Mucosa of rectum (tissue), 2 donors: ENCODE measurements around the gene TM4SF4.

Source experiments
- H3K27ac ChIP-seq, 2 donors: one replicate each; pipeline ENCODE4 v1.7.0; 2013; ENCODE audit warnings: inconsistent platforms in 2 of 2, low read depth in 2 of 2, low read length in 2 of 2
- H3K27me3 ChIP-seq, 2 donors: one replicate each; pipeline ENCODE4 v1.7.0; 2013; ENCODE audit warnings: low read length in 2 of 2; ENCODE audit not compliant: control insufficient read depth in 2 of 2, insufficient read depth in 2 of 2
- H3K36me3 ChIP-seq, 2 donors: one replicate each; pipeline ENCODE4 v1.7.0; 2013; ENCODE audit warnings: low read length in 2 of 2; ENCODE audit not compliant: control insufficient read depth in 2 of 2, insufficient read depth in 2 of 2
- H3K4me1 ChIP-seq, 2 donors: one replicate each; pipeline ENCODE4 v1.7.0; 2013; ENCODE audit warnings: low read length in 2 of 2, mild to moderate bottlenecking in 1 of 2; ENCODE audit not compliant: control insufficient read depth in 2 of 2, insufficient read depth in 2 of 2
- H3K4me3 ChIP-seq, 2 donors: one replicate each; pipeline ENCODE4 v1.7.0; 2013; ENCODE audit warnings: low read length in 2 of 2
- H3K9ac ChIP-seq, 2 donors: one replicate each; pipeline ENCODE4 v1.7.0; 2013; ENCODE audit warnings: low read length in 2 of 2, low read depth in 1 of 2, mild to moderate bottlenecking in 1 of 2
- H3K9me3 ChIP-seq, 2 donors: one replicate each; pipeline ENCODE4 v1.7.0; 2013; ENCODE audit warnings: low read length in 2 of 2; ENCODE audit not compliant: control insufficient read depth in 2 of 2
- donor health status: healthy.
- donor health status: Normal muscosa, but diverticular disease.

The TM4SF4 gene

GRCh38 chr3:149480326-149481017, 6.0 kb downstream of the TM4SF4 start:
- H3K9ac ChIP-seq: no peak overlapping the region

GRCh38 chr3:149481056-149481455, 6.6 kb downstream of the TM4SF4 start:
- H3K36me3 ChIP-seq: no peaks in the 10 kb centered on the region
- H3K27me3 ChIP-seq: no peaks in the 10 kb centered on the region
- H3K4me3 ChIP-seq: no peak overlapping the region
- no peak overlapping the region for H3K9ac ChIP-seq
- H3K4me1 ChIP-seq: no peaks in the 10 kb centered on the region
- no peaks in the 10 kb centered on the region for H3K9me3 ChIP-seq
- H3K27ac ChIP-seq: no peak overlapping the region

More at GRCh38 chr3:149480326-149481017, 6.0 kb downstream of the TM4SF4 start:
- H3K9me3 ChIP-seq: no peaks in the 10 kb centered on the region
- H3K27ac ChIP-seq: no peak overlapping the region
- H3K4me3 ChIP-seq: no peak overlapping the region
- H3K36me3 ChIP-seq: no peaks in the 10 kb centered on the region
- H3K27me3 ChIP-seq: no peaks in the 10 kb centered on the region
- H3K4me1 ChIP-seq: no peaks in the 10 kb centered on the region

- Histone ChIP-seq H3K9me3 (no peaks in the 10 kb centered on the region), H3K27me3 (no peaks in the 10 kb centered on the region), H3K4me1 (no peaks in the 10 kb centered on the region), H3K36me3 (no peaks in the 10 kb centered on the region), H3K4me3 (no peak overlapping the region), H3K9ac (no peak overlapping the region), H3K27ac (no peak overlapping the region)
These were observed 7.0 kb downstream of the TM4SF4 start for GRCh38 chr3:149481491-149481890.

DNA sequence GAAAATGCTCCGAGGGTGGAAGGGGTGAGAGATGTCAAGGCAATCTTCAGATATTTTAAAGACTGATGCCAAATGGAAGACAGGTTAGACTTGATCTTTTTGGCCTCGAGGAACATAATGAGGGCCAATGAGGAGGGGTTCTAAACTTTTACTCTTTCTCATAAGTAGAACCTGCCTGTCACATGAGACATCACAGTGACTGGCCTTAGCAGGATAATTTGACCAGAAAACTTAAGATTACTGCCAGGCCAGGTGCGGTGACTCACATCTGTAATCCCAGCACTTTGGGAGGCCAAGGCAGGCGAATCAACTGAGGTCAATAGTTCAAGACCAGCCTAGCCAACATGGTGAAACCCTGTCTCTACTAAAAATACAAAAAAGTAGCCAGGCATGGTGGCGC, 12.2 kb downstream of the TM4SF4 start:
- H3K36me3 ChIP-seq: no peaks in the 10 kb centered on the region
- H3K27me3 ChIP-seq: peaks cover 0 to 2% of the 10 kb centered on the region in 2 donors
- no peak overlapping the region for H3K4me3 ChIP-seq
- H3K4me1 ChIP-seq: no peaks in the 10 kb centered on the region
- no peak overlapping the region for H3K27ac ChIP-seq
- H3K9ac ChIP-seq: no peak overlapping the region
- no peaks in the 10 kb centered on the region for H3K9me3 ChIP-seq

DNA sequence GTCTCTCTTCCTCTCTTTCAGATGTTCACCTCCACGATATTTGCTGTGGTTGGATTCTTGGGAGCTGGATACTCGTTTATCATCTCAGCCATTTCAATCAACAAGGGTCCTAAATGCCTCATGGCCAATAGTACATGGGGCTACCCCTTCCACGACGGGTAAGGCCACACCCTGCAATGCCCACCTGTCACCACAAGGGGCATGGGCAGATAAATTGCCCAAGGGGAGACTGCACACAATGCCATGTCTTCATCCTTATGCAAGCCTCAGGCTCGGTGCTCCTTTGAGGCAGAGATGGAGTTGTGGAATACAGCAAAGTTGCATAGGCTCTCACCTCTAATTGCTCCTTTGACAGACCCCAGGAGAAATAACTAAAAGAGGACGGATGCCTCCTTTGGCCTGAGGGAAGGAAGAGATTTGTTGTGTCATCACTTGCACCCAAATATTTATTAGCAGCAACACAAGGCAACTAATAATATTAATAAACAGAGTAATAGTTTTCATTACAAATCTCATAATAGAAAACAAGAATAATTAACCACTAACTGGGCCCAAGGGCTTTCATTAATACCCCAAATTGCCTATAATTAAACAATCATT, 13.2 kb downstream of the TM4SF4 start:
- peaks cover 0 to 3% of the 10 kb centered on the region in 2 donors for H3K27me3 ChIP-seq
- H3K27ac ChIP-seq: no peak overlapping the region
- H3K4me3 ChIP-seq: no peak overlapping the region
- H3K9me3 ChIP-seq: no peaks in the 10 kb centered on the region
- no peaks in the 10 kb centered on the region for H3K4me1 ChIP-seq
- no peaks in the 10 kb centered on the region for H3K36me3 ChIP-seq
- no peak overlapping the region for H3K9ac ChIP-seq

DNA sequence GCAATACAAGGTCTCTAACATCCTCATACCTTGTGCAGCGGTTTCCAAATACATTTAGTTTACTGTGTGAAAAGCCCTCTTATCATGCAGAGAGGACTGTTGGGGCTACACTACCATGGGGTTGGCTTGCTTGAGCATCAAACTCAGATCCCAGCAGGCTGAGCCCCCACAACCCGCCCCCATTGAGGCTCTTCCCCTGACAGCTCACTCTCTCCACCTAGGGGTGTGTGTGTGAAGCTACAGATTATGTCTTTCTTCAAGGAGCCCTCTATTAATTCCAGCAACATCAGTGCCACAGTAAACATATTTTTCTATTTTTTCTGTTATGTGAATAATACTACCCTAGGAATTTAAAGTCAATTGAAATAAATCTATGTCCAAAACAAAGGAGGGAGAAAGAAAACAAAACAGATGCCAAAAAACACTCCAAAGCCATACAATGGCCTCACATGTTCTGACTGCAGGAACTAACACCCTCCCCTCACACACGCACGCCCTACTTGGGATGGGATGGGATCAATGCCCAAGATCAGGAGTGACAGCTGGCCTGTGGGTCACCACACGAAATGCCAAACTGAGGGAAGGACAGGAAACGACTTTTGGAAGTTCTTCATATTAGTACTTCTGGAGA, 14.7 kb downstream of the TM4SF4 start:
- no peak overlapping the region for H3K9ac ChIP-seq
- H3K4me3 ChIP-seq: no peak overlapping the region
- H3K4me1 ChIP-seq: no peaks in the 10 kb centered on the region
- H3K9me3 ChIP-seq: no peaks in the 10 kb centered on the region
- H3K27ac ChIP-seq: no peak overlapping the region
- no peaks in the 10 kb centered on the region for H3K36me3 ChIP-seq
- H3K27me3 ChIP-seq: peaks cover 0 to 3% of the 10 kb centered on the region in 2 donors

- H3K9me3 ChIP-seq: no peaks in the 10 kb centered on the region
- no peaks in the 10 kb centered on the region for H3K4me1 ChIP-seq
- no peaks in the 10 kb centered on the region for H3K36me3 ChIP-seq
- no peak overlapping the region for H3K4me3 ChIP-seq
- H3K27me3 ChIP-seq: peaks cover 0 to 3% of the 10 kb centered on the region in 2 donors
- no peak overlapping the region for H3K9ac ChIP-seq
- no peak overlapping the region for H3K27ac ChIP-seq
These were observed 15.9 kb downstream of the TM4SF4 start for GRCh38 chr3:149490260-149490971.

DNA sequence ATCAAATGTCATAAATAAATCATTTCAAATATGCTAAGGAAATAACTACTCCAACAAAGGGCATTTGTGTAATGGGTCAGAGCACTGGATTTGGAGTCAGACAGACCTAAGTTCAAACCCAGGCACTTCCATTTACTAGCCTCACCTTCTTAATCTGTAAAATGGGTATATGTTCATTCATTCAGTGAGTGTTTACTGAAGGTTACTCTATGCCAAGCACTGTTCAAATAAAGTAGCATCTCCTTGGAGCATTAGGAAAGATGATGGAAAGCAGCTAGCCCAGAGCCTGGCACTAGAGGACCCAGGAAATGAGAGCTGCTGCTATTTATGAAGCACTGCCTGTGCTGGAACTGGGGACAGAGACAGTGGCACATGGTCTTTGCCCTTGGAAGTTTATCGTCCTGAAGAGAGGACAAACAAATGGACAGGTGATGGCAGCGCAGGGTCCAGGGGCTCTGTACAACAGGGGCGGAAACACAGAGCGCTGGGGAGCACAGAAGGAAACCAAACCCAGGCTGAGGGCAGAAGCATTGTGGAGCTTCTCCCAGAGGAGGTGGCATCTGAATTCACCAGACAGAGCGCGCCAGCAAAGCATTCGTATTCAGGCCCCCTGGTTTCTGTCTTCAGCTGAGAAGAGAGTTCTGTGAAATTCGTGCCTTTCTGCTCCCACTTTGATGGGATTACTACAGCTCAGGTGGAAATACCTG, 19.0 kb downstream of the TM4SF4 start:
- Histone ChIP-seq H3K9ac (no peak overlapping the region), H3K27ac (no peak overlapping the region), H3K4me1 (no peaks in the 10 kb centered on the region), H3K9me3 (no peaks in the 10 kb centered on the region), H3K36me3 (no peaks in the 10 kb centered on the region), H3K27me3 (peaks cover 0 to 3% of the 10 kb centered on the region in 2 donors), H3K4me3 (no peak overlapping the region)

- Histone ChIP-seq H3K9me3 (no peaks in the 10 kb centered on the region), H3K27me3 (peaks cover 0 to 3% of the 10 kb centered on the region in 2 donors), H3K4me3 (no peak overlapping the region), H3K4me1 (no peaks in the 10 kb centered on the region), H3K27ac (no peak overlapping the region), H3K36me3 (no peaks in the 10 kb centered on the region), H3K9ac (no peak overlapping the region)
These were observed 19.7 kb downstream of the TM4SF4 start for GRCh38 chr3:149494022-149494758.
